Spleen (tissue), 7 donors: ENCODE data around the gene CACNA1A.

Source experiments
- POLR2A ChIP-seq, 3 donors: fragments of 450-650 bp; IDR thresholded peaks; one replicate each; pipeline ENCODE4 v1.5.1; 2017; ENCODE audit warnings: antibody characterized with exemption in 3 of 3, mild to moderate bottlenecking in 1 of 3
- POLR2AphosphoS5 ChIP-seq, 3 donors: sonication (generic); formaldehyde crosslinking; IDR thresholded peaks; one replicate each; pipeline ENCODE4 v1.5.1; 2017; ENCODE audit warnings: antibody characterized with exemption in 3 of 3
- TF ChIP-seq, protein P1 (sequence below), 11 experiments: fragments of 200-600 bp in 7 of 11; fragments of 450-650 bp in 4 of 11; sonication (generic) in 4 of 11; IDR thresholded peaks in 8 of 11; conservative IDR thresholded peaks in 3 of 11; 1 replicate in 7 of 11; 2 replicates in 4 of 11; pipeline versions ENCODE4 v1.4.0 to v1.8.0; 2016 to 2021; ENCODE audit warnings: antibody characterized with exemption in 11 of 11, inconsistent platforms in 4 of 11, mild to moderate bottlenecking in 1 of 11
- donor health status: DM: no; HTN: no; CAD: no; lungs with moderate emphysema.
- donor health status: DM: no; HTN: no; CAD: no.
- donor health status: DM: no; HTN: no; CAD: no.

DNA sequence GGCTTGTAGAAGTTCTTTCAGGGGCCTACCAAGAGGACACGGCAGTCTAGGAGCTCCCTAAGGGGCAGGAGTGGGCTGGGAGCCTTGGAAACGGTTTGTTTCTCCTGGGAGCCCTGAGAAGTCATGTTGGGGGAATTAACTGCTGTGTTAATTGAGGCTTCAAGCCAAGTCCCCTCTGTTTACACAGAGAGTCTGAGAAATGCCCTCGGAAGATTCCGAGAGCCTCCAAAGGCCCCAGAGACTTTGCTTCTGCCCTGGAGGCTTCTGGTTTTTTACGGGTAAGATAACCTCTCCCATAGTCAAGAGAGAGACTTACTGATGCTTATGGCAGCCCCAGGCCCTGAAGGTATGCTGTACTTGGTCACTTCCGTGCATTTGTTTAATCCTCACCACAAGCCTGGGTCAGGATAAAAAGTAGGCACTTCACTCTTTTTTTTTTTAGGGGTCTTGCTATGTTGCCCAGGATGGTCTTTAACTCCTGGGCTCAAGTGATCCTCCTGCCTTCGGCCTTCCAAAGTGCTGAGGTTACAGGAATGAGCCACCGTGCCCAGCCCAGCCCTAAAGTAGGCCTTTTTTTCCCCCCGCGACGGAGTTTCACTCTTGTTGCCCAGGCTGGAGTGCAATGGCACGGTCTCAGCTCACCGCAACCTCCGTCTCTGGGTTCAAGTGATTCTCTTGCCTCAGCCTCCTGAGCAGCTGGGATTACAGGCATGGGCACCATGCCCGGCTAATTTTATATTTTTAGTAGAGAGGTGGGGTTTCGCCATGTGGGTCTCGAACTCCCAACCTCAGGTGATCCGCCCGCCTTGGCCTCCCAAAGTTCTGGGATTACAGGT is 340.9 kb downstream of the CACNA1A start:
- TF ChIP-seq, protein P1, sequence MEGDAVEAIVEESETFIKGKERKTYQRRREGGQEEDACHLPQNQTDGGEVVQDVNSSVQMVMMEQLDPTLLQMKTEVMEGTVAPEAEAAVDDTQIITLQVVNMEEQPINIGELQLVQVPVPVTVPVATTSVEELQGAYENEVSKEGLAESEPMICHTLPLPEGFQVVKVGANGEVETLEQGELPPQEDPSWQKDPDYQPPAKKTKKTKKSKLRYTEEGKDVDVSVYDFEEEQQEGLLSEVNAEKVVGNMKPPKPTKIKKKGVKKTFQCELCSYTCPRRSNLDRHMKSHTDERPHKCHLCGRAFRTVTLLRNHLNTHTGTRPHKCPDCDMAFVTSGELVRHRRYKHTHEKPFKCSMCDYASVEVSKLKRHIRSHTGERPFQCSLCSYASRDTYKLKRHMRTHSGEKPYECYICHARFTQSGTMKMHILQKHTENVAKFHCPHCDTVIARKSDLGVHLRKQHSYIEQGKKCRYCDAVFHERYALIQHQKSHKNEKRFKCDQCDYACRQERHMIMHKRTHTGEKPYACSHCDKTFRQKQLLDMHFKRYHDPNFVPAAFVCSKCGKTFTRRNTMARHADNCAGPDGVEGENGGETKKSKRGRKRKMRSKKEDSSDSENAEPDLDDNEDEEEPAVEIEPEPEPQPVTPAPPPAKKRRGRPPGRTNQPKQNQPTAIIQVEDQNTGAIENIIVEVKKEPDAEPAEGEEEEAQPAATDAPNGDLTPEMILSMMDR (IDR thresholded peaks at IDR 0.05 in 8 of 11, conservative IDR thresholded peaks at IDR 0.05 in 3 of 11): no peak
- no peak for TF ChIP-seq POLR2AphosphoS5 (IDR thresholded peaks at IDR 0.05)
- TF ChIP-seq POLR2A (IDR thresholded peaks at IDR 0.05): no peak
